HG03103 (cell line): Measurements from ENCODE around the gene OTUD3.

ENCODE experiments used
- ATAC-seq: cut with Tn5 transposase; IDR thresholded peaks from one replicate; pipeline ENCODE4 v1.9.1; 2021; ENCODE audit warnings: low read depth; ENCODE audit not compliant: unreplicated experiment

The OTUD3 gene

DNA sequence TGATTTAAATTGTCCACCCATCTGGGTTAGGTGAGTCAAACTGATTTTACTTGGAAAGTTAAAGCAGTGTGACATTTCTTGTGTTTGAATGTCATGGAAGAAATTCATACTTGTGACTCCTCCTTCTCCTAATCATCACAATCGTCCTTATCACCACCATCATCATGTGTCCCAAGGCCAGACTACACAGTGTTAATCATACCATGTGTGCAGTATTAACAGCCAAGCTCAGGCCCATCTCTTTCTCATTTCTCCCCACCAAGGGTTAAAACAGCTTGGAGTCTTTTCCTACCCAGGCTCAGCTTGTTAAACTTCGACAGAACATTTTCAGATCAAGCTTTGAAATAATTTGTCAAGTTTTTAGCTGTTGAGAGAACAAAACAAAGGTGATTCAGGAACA lies 63.7 kb downstream of the OTUD3 start:
- no peak for ATAC-seq

DNA sequence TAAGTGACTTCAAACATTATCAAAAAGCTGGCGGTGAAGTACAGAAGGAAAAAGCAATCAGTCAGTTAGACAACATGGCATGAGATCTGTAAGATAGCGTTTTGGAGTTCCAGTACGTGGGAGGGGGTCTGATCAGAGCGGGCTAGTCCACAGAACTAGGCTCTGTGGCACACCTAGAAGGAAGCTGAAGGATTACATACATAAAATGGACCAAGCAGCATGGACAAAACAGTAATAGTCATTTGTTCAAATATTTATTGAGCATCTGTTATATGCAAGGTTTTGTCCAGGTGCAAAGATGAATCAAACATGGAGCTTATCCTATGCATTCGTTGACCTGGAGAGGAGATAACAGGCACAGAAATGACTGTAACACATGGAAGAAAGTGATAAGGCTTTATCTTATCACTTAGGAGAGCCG lies 64.1 kb downstream of the OTUD3 start:
- no peak for ATAC-seq

DNA sequence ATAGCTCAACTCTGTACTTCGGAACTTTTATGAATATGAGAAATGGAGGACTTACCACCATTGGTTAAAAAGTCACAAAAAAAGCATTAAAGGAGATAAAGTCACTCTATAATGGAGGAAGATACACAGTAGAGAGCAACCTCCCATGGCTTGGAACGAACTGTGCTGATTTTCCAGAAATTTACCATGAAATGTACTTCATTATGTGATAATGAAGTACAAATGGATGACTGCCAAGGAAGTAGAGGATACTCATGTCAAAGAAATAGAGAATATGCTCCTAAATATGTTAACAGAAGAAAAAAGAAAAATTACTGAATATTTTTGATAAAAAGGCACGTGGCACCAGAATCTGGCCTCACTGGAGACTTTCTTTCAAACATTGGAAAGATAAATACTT lies 64.8 kb downstream of the OTUD3 start:
- ATAC-seq, result no peak

DNA sequence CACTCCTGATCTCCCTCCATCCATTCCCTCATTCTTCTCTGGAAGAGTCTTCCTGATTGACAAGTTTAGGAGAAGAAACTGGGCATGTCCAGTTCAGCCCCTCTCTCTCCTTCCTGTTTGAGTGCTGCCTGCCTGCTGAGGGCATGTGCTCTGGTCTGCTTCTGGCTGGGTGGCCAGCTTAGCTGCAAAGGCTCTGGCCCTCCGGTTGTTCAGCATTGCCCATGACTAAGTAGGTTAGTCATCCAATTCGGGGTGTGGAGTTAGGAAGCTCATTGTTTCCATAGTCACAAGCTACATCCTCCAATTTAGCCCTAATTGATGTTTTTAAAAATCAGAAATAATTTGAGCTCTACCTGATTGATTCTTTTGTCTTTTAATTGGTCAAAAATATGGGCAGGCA lies 66.8 kb downstream of the OTUD3 start:
- ATAC-seq, result no peak

DNA sequence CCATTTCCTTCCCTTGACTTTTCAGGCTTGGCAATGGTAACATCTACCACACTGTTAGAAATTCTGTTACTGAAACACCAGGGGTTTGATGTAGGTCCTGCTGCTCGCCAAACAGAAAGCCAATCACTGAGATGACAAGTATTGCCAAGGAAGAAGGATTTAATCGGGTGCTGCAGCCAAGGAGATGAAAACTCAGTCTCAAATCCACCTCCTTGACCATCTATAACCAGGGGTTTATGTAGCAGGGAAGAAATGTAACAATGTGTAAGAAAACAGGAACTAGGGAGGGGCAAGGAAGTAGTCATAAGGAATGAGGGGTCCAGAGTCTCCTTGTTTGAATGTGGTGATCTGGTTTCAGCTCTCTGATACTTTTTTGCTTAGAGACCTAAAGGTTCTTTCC lies 71.9 kb downstream of the OTUD3 start:
- ATAC-seq, result no peak

DNA sequence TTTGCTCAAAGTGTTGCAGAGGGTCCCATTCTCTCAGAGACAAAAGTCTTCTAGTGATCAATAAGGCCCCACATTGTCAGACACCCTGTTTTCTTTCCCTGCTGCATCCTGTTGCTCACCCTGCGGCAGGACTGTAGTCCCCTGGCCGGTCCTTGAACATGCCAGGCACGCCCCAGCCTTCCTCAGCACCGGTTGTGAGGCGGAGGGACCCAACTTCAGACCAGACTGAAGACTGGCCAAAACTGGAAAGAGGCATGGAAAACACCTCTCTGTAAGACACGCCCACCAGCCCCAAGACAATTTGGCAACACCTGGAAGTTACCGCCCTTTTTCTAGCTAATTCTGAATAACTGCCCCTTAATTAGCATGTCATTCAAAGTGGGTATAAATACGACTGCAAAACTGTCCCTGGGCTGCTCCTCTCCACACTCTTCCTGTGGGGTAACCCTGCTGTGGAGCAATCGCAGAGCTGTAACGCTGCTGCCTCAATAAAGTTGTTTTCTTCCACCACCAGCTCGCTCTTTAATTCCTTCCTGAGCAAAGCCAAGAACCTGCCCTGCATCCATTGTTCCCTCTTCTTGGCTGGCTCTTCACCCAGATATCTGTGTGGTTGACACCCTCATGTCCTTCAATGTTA lies 73.5 kb downstream of the OTUD3 start:
- no peak for ATAC-seq

DNA sequence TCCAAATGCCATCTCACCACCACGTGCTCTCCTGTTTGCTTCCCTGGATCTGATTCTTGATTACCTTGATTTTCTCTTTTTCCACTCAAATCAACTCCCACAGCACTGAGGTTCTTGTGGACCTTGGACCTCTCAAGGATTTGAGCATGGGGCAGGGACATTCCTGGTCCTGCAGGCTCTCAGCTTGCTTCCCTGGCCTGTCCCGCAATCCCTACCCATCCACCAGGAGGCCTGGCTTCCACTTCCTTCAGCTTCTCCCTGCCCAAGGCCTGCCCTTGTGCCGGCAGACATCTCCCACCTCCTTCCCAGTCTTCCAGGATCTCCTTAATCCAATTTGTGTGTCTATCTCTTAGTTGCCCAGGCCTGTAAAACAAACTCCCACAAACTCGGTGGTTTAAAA lies 75.6 kb downstream of the OTUD3 start:
- ATAC-seq, result no peak

DNA sequence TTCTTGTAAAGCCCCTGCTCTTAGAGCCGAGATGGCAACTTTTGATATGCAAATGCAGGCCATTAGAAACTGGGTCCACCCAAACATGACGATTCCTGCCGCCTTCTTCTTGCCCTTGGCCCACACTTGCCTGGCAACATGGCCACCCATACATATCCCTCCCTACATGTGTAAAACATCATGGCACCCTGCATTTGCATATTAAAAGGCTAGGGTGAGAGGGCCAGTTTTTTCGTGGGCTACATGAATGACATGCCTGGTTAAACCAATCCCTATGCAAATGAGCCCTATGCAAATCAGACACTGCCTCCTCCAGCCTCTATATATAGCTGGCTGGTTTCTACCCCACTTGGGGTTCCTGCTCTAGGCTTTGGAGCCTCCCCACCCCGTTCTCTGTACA lies 78.4 kb downstream of the OTUD3 start:
- ATAC-seq, result no peak
